HG03457 (cell line): ENCODE measurements around the gene DNAJC5.
"Not testable (repeated sequence)": the region's sequence is repeated elsewhere in the genome, so short reads cannot be mapped to it uniquely, and the experiment has no call there.

Experiments used
- ATAC-seq: cut with Tn5 transposase; IDR thresholded peaks from one replicate; pipeline ENCODE4 v1.9.1; 2021; ENCODE audit warnings: moderate number of reproducible peaks; ENCODE audit not compliant: unreplicated experiment

Gene DNAJC5

GRCh38 chr20:63861365-63861934, 33.5 kb upstream of the DNAJC5 start, which contains the start of gene ABHD16B:
Gene ABHD16B (plus strand): TSS chr20:63861498. CDS start chr20:63861541, 43 bp downstream.
- no peak for ATAC-seq

- no peak for ATAC-seq
Measured at GRCh38 chr20:63861981-63862901, 32.7 kb upstream of the DNAJC5 start.

- no peak for ATAC-seq
Measured at GRCh38 chr20:63863021-63863797, 31.7 kb upstream of the DNAJC5 start.

GRCh38 chr20:63863798-63864544, 31.0 kb upstream of the DNAJC5 start:
- peak; percentile 50 for ATAC-seq

- peak; percentile 1 for ATAC-seq
Measured at GRCh38 chr20:63864545-63864977, 30.4 kb upstream of the DNAJC5 start.

GRCh38 chr20:63864978-63865640, 29.8 kb upstream of the DNAJC5 start, which contains the start of gene TPD52L2:
Gene TPD52L2 (plus strand): TSS chr20:63865270. CDS start chr20:63865366, 96 bp downstream.
- peak; percentile 50 for ATAC-seq

GRCh38 chr20:63867042-63867441, 27.9 kb upstream of the DNAJC5 start:
- not testable (repeated sequence) for ATAC-seq

- ATAC-seq: no peak
Measured at GRCh38 chr20:63868264-63868663, 26.7 kb upstream of the DNAJC5 start.

GRCh38 chr20:63873477-63873971, 21.4 kb upstream of the DNAJC5 start:
- ATAC-seq: no peak

DNA sequence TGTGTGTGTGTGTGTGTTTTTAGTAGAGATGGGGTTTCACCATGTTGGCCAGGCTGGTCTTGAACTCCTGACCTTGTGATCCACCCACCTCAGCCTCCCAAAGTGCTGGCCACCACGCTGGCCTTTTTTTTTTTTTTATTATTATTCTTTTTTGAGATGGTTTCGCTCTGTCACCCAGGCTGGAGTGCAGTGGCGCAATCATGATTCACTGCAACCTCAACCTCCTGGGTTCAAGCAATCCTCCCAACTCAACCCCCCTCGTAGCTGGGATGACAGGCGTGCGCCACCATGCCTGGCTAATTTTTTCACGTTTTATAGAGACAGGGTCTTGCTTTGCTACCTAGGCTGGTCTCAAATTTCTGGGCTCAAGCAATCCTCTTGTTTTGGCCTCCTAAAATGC, 20.7 kb upstream of the DNAJC5 start:
- not testable (repeated sequence) for ATAC-seq

- ATAC-seq: no peak
Measured at GRCh38 chr20:63876489-63877036, 18.4 kb upstream of the DNAJC5 start.

GRCh38 chr20:63877755-63878470, 17.0 kb upstream of the DNAJC5 start:
- no peak for ATAC-seq

DNA sequence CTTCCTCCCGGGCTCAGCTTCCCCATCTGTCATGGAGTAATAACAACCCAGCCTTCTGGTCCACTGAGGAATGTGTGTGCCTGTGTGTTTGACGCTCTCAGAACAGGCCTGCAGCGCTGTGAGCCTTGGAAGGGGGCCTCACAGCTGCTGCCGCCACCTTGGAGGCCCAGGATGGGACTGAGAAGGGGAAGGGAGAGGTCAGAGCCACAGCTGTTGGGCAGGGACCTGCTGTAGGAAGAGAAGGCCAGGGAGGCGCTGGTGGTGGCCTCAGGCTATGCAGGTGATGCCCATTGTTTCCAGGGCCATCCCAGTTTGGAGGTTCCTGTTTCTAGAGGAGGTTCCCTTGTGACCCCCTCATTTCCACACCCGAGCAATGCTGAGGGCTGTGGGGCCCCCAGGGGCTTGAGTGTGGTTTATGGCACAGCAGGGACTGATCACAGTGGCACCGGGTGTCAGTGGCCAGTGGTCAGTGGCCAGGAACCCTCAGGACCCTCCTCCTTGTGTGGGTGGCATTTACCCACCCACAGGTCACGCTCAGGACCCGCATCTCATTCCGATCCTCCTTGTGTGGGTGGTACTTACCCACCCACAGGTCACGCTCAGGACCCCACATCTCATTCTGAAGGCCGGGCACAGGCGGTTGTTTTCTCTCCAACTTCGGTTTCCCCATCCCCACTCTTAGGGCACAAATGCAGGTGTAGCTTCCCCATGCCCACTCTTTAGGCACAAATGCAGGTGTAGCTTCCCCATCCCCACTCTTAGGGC, 15.8 kb upstream of the DNAJC5 start:
- ATAC-seq: no peak

GRCh38 chr20:63880901-63881300, 14.0 kb upstream of the DNAJC5 start:
- not testable (repeated sequence) for ATAC-seq

GRCh38 chr20:63881451-63882226, 13.3 kb upstream of the DNAJC5 start:
- ATAC-seq: no peak

DNA sequence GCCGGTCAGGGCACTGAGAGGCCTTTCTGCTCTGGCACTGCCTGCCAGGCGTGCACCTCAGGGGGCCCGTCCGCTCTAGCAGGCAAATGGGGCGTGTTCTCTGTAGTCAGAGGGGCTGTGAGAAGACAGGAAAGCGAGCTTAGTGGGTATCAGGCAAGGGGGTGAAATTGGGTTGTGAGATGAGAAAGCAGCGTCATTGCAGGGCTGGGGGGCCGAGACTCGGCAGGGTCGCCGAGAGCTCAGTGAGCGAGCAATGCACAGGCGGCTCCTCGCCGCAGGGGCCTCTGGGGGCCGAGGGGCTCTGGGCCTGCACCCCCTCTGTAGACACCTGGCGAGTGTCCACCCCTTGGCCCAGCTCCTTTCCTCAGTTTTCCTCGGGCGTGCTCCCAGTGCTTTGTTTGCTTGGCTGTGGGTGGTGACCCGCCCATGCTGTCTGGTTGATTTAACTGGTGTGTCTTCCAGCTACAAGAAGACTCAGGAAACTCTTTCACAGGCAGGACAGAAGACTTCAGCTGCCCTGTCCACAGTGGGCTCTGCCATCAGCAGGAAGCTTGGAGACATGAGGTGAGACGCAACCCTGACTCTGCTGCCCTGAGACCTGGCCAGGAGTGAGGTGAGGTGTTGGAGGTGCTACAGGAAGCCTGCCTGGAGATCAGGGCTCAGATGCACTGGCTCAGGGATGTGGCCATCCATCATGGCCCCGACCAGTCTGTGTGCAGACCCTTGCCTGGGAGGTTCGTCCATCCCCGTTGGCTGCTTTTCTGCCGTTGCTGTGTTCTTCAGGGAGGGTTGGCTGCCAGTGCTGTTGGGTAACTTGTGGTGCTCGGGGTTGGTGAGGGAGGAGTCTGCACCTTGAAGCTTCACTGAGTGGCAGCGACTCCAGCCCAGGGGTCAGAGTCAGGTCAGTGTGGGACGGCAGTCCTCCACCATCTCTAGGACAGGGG, 12.4 kb upstream of the DNAJC5 start:
- ATAC-seq: no peak
